ENCODE data around the gene ADAMTS2. TPM values are rescaled to one million over a fixed set of nuclear protein-coding genes. Genes with fewer than 3 reads are reported as not detected.

ADAMTS2 gene
- total RNA-seq, 1 donor from 2014 or later = 23.5 TPM

DNA sequence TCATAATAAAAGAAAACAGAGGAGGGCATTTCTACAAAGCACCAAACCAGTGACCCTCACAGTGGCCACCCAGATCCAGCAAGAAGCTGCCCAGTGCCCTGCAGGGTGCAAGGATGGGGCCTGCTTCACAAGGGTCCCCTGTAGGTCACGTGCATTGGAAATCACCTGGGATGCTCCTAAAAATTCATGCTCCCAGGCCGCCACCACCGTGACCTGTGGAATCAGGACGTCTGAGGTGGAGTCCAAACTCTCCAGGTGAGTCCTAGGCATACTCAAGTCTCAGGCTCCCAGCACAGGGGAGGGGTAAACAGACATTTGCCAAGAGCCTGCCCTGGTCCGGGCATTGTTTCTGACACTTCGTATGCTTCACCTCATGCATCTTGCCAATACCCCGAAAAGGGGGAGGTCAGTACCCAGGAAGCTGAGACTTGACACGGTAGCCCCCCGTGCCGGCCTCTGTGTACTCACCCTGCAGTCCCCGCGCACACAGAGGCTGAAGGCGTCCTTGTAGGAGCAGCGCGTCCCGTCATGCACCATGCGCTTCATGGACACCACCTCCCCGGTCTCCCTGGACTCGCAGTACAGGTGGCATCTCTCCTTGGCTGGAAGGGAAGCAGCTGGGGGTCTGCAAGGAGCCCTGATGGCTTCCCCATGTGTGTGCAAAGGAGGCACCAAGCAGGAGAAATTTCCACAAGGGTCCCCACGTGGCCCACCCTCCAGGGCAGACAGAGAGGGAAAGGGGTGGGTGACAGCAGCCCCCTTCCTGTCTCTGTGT lies 209.6 kb downstream of the ADAMTS2 start:
- H3K27ac Mint-ChIP-seq (ENCODE audit: unreplicated experiment) = no peak overlapping the region
- DNase-seq = no peak
- TF ChIP-seq, protein P1, sequence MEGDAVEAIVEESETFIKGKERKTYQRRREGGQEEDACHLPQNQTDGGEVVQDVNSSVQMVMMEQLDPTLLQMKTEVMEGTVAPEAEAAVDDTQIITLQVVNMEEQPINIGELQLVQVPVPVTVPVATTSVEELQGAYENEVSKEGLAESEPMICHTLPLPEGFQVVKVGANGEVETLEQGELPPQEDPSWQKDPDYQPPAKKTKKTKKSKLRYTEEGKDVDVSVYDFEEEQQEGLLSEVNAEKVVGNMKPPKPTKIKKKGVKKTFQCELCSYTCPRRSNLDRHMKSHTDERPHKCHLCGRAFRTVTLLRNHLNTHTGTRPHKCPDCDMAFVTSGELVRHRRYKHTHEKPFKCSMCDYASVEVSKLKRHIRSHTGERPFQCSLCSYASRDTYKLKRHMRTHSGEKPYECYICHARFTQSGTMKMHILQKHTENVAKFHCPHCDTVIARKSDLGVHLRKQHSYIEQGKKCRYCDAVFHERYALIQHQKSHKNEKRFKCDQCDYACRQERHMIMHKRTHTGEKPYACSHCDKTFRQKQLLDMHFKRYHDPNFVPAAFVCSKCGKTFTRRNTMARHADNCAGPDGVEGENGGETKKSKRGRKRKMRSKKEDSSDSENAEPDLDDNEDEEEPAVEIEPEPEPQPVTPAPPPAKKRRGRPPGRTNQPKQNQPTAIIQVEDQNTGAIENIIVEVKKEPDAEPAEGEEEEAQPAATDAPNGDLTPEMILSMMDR (IDR thresholded peaks at IDR 0.05; ENCODE audit: partially characterized antibody, unreplicated experiment) = no peak
- H3K9me3 Mint-ChIP-seq (ENCODE audit: unreplicated experiment) = peaks cover 6% of the 10 kb centered on the region
- H3K4me1 Mint-ChIP-seq (ENCODE audit: low read depth, unreplicated experiment) = peaks cover 6% of the 10 kb centered on the region
- peak overlapping the region; percentile 47 for H3K4me3 Mint-ChIP-seq (ENCODE audit: unreplicated experiment)
- H3K36me3 Mint-ChIP-seq (ENCODE audit: unreplicated experiment) = peaks cover 4% of the 10 kb centered on the region
- H3K27me3 Mint-ChIP-seq (ENCODE audit: unreplicated experiment) = peaks cover 7% of the 10 kb centered on the region

DNA sequence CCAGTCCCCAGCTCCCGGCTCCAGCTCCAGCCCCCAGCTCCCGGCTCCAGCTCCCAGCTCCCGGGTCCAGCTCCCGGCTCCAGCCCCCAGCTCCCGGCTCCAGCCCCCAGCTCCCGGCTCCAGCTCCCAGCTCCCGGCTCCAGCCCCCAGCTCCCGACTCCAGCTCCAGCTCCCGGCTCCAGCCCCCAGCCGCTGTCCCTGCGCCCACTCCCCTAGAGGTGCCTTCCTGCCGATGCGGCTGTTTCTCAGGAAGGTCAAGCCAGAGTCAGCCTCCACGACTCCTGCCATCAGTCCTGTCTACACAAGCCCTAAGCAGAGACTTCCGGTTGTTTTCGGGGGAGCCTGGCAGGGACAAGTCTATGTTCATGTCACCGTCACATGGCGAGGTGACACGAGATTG lies 210.3 kb downstream of the ADAMTS2 start:
- TF ChIP-seq, protein P1 (IDR thresholded peaks at IDR 0.05; ENCODE audit: partially characterized antibody, unreplicated experiment) = no peak
- Mint-ChIP-seq H3K27me3 (ENCODE audit: unreplicated experiment) (peaks cover 6% of the 10 kb centered on the region), H3K4me3 (ENCODE audit: unreplicated experiment) (peak overlapping the region; percentile 47), H3K36me3 (ENCODE audit: unreplicated experiment) (peaks cover 4% of the 10 kb centered on the region), H3K9me3 (ENCODE audit: unreplicated experiment) (peaks cover 5% of the 10 kb centered on the region), H3K4me1 (ENCODE audit: low read depth, unreplicated experiment) (peaks cover 2% of the 10 kb centered on the region), H3K27ac (ENCODE audit: unreplicated experiment) (no peak overlapping the region)
- no peak for DNase-seq

DNA sequence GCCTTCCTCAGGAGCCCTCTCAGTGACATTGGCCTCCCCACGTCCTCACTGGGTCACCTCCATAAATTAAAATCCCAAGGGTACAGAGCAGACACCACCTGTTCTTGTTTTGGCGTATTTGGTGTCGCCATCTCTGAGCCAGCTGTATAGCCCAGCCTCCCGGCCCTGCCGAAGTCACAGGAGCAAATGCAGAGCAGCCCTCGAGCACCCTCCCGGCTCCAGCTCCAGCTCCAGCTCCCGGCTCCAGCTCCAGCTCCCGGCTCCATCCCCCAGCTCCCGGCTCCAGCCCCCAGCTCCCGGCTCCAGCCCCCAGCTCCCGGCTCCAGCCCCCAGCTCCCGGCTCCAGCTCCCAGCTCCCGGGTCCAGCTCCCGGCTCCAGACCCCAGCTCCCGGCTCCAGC lies 210.8 kb downstream of the ADAMTS2 start:
- H3K9me3 Mint-ChIP-seq (ENCODE audit: unreplicated experiment) = peaks cover 5% of the 10 kb centered on the region
- peaks cover 4% of the 10 kb centered on the region for H3K36me3 Mint-ChIP-seq (ENCODE audit: unreplicated experiment)
- H3K4me3 Mint-ChIP-seq (ENCODE audit: unreplicated experiment) = no peak overlapping the region
- peaks cover 2% of the 10 kb centered on the region for H3K4me1 Mint-ChIP-seq (ENCODE audit: low read depth, unreplicated experiment)
- H3K27ac Mint-ChIP-seq (ENCODE audit: unreplicated experiment) = no peak overlapping the region
- DNase-seq = no peak
- peaks cover 6% of the 10 kb centered on the region for H3K27me3 Mint-ChIP-seq (ENCODE audit: unreplicated experiment)
- TF ChIP-seq, protein P1 (IDR thresholded peaks at IDR 0.05; ENCODE audit: partially characterized antibody, unreplicated experiment) = no peak

- TF ChIP-seq, protein P1 (IDR thresholded peaks at IDR 0.05; ENCODE audit: partially characterized antibody, unreplicated experiment) = no peak
- Mint-ChIP-seq H3K4me1 (ENCODE audit: low read depth, unreplicated experiment) (peaks cover 2% of the 10 kb centered on the region), H3K9me3 (ENCODE audit: unreplicated experiment) (peaks cover 9% of the 10 kb centered on the region), H3K36me3 (ENCODE audit: unreplicated experiment) (peaks cover 4% of the 10 kb centered on the region), H3K27ac (ENCODE audit: unreplicated experiment) (no peak overlapping the region), H3K27me3 (ENCODE audit: unreplicated experiment) (peaks cover 10% of the 10 kb centered on the region), H3K4me3 (ENCODE audit: unreplicated experiment) (no peak overlapping the region)
- DNase-seq = peak; percentile 6
Measured at GRCh38 chr5:179132586-179133355, 212.5 kb downstream of the ADAMTS2 start.

Data from glutamatergic neuron (in vitro differentiated cells).